GM11168 (cell line): ENCODE data around the gene FASN.

Experiments used
- in situ Hi-C: fragments of 300-500 bp; cut with MboI; formaldehyde crosslinking; loops from one replicate; pipeline ENCODE4 v1.12.0; 2022; ENCODE audit warnings: low sequenced_read_pairs; ENCODE audit not compliant: unreplicated experiment

FASN gene

GRCh38 chr17:82103553-82104451 lies 5.8 kb upstream of the FASN start:
- in situ Hi-C loops, result no loop called here

GRCh38 chr17:82101767-82102679 lies 4.0 kb upstream of the FASN start:
- in situ Hi-C loops, result no loop called here

- in situ Hi-C loops, result no loop called here
These were observed 3.3 kb upstream of the FASN start for GRCh38 chr17:82101301-82101715.

- in situ Hi-C loops, result no loop called here
These were observed 2.7 kb upstream of the FASN start for GRCh38 chr17:82100502-82101298.

- in situ Hi-C loops, result no loop called here
These were observed 1.1 kb upstream of the FASN start for GRCh38 chr17:82098939-82099763.

- in situ Hi-C loops, result no loop called here
These were observed 192 bp downstream of the FASN start for GRCh38 chr17:82097919-82098168.

GRCh38 chr17:82097184-82097918 lies 685 bp downstream of the FASN start:
- in situ Hi-C loops, result no loop called here

GRCh38 chr17:82096709-82097183 lies 1.3 kb downstream of the FASN start:
- in situ Hi-C loops, result no loop called here

- in situ Hi-C loops, result no loop called here
These were observed 2.0 kb downstream of the FASN start for GRCh38 chr17:82095777-82096708.

GRCh38 chr17:82094931-82095776 lies 2.9 kb downstream of the FASN start:
- in situ Hi-C loops, result no loop called here

GRCh38 chr17:82092995-82093751 lies 4.9 kb downstream of the FASN start:
- in situ Hi-C loops, result no loop called here

GRCh38 chr17:82092628-82092994 lies 5.4 kb downstream of the FASN start:
- in situ Hi-C loops, result no loop called here

- in situ Hi-C loops, result no loop called here
These were observed 5.9 kb downstream of the FASN start for GRCh38 chr17:82092094-82092586.

GRCh38 chr17:82091264-82092066 lies 6.6 kb downstream of the FASN start:
- in situ Hi-C loops, result no loop called here

- in situ Hi-C loops, result no loop called here
These were observed 7.3 kb downstream of the FASN start for GRCh38 chr17:82090549-82091263.
